HepG2 (cell line): Measurements from ENCODE around the gene TXLNA. TPM values are rescaled to one million over a fixed set of nuclear protein-coding genes. Genes with fewer than 3 reads are reported as not detected.

Experiments used
- ARID5B ChIP-seq: IDR thresholded peaks from 2 replicates; pipeline ENCODE4 v1.4.0; 2020; ENCODE audit warnings: mild to moderate bottlenecking, missing genetic modification reagents
- BHLHE40 ChIP-seq: IDR thresholded peaks from 2 replicates; pipeline ENCODE4 v1.6.1; 2011; ENCODE audit warnings: low read length, improper control_type of control experiment
- CCAR2 ChIP-seq: fragments of 200-400 bp; formaldehyde crosslinking; optimal IDR thresholded peaks from 2 replicates; pipeline ENCODE3; 2018; ENCODE audit warnings: low read depth, mild to moderate bottlenecking, low read length, moderate library complexity
- DR1 ChIP-seq: sonication (generic); formaldehyde crosslinking; IDR thresholded peaks from 2 replicates; pipeline ENCODE4 v1.8.0; 2021; ENCODE audit warnings: mild to moderate bottlenecking, missing genetic modification reagents, inconsistent platforms
- E2F5 ChIP-seq: sonication (generic); formaldehyde crosslinking; conservative IDR thresholded peaks from 2 replicates; pipeline ENCODE4 v1.4.0; 2020; ENCODE audit warnings: missing genetic modification reagents
- EHMT2 ChIP-seq: fragments of 200-600 bp; sonication (generic); IDR thresholded peaks from 2 replicates; pipeline ENCODE4 v1.7.0; 2017; ENCODE audit warnings: antibody characterized with exemption, low read depth, low read length, borderline replicate concordance
- FOXA1 ChIP-seq, 2 experiments: fragments of 450-650 bp in 1 of 2; sonication (generic) in 1 of 2; formaldehyde crosslinking in 1 of 2; IDR thresholded peaks; 2 replicates each; pipeline versions ENCODE4 v1.4.0 to v1.6.1; 2016 to 2020; ENCODE audit warnings: missing genetic modification reagents in 1 of 2
- GTF2F1 ChIP-seq: fragments of 150-350 bp; IDR thresholded peaks from 2 replicates; pipeline ENCODE4 v1.6.1; 2014; ENCODE audit warnings: low read length
- HMG20A ChIP-seq: IDR thresholded peaks from 2 replicates; pipeline ENCODE4 v1.6.1; 2016; ENCODE audit warnings: borderline replicate concordance
- HNF4A ChIP-seq: sonication (generic); formaldehyde crosslinking; IDR thresholded peaks from 2 replicates; pipeline ENCODE4 v1.4.0; 2020; ENCODE audit warnings: missing genetic modification reagents
- HOXA9 ChIP-seq: sonication (generic); formaldehyde crosslinking; IDR thresholded peaks from 2 replicates; pipeline ENCODE4 v1.8.1; 2022; ENCODE audit warnings: missing genetic modification reagents, mild to moderate bottlenecking, moderate library complexity, borderline replicate concordance
- NCOA1 ChIP-seq: sonication (generic); formaldehyde crosslinking; IDR thresholded peaks from 2 replicates; pipeline ENCODE4 v1.9.0; 2021; ENCODE audit warnings: missing genetic modification reagents
- PAWR ChIP-seq: sonication (generic); formaldehyde crosslinking; IDR thresholded peaks from 2 replicates; pipeline ENCODE4 v1.4.0; 2020; ENCODE audit warnings: missing genetic modification reagents, mild to moderate bottlenecking, borderline replicate concordance
- PITX1 ChIP-seq: sonication (generic); formaldehyde crosslinking; IDR thresholded peaks from 2 replicates; pipeline ENCODE4 v1.5.1; 2020; ENCODE audit warnings: mild to moderate bottlenecking, missing genetic modification reagents
- SUZ12 ChIP-seq: fragments of 150-350 bp; IDR thresholded peaks from 2 replicates; pipeline ENCODE4 v1.6.1; 2014; ENCODE audit warnings: low read depth, low read length
- TRIM24 ChIP-seq: sonication (generic); formaldehyde crosslinking; IDR thresholded peaks from 2 replicates; pipeline ENCODE4 v1.8.0; 2022; ENCODE audit warnings: mild to moderate bottlenecking, missing genetic modification reagents
- ZNF501 ChIP-seq: sonication (generic); formaldehyde crosslinking; IDR thresholded peaks from 2 replicates; pipeline ENCODE4 v1.5.1; 2020; ENCODE audit warnings: mild to moderate bottlenecking, moderate library complexity, missing genetic modification reagents
- ZNF704 ChIP-seq: sonication (generic); formaldehyde crosslinking; IDR thresholded peaks from 2 replicates; pipeline ENCODE4 v1.8.1; 2023; ENCODE audit warnings: mild to moderate bottlenecking, inconsistent platforms, moderate library complexity, missing genetic modification reagents, borderline replicate concordance
- ZNF746 ChIP-seq: sonication (generic); formaldehyde crosslinking; IDR thresholded peaks from 2 replicates; pipeline ENCODE4 v1.8.0; 2022; ENCODE audit warnings: mild to moderate bottlenecking, missing genetic modification reagents
- polyA plus RNA-seq, 8 experiments: library from polyadenylated mRNA; depleted of rRNA in 3 of 8; stranded (reverse) in 7 of 8; unstranded in 1 of 8; fragments of >200 nt; fragmentation: Illumina TruSeq in 4 of 8; extraction: Trizol in 4 of 8; gene quantifications; 2 replicates each; pipeline versions ENCODE4 v1.2.1 to v1.2.3, GENCODE V29; 2011 to 2016; ENCODE audit warnings: low read depth in 4 of 8, missing spikeins in 1 of 8, mixed read lengths in 1 of 8; ENCODE audit not compliant: insufficient read depth in 1 of 8
- total RNA-seq, 5 experiments: library from RNA; depleted of rRNA; stranded (reverse); fragments of >200 nt; fragmentation: Illumina TruSeq; extraction: Trizol; gene quantifications; 2 replicates each; pipeline ENCODE4 v1.2.3, GENCODE V29; 2016; ENCODE audit warnings: low read depth in 1 of 5
- TF ChIP-seq, protein P1 (sequence below): sonication (generic); formaldehyde crosslinking; IDR thresholded peaks from 2 replicates; pipeline ENCODE4 v1.9.0; 2021; ENCODE audit warnings: missing genetic modification reagents, mild to moderate bottlenecking, borderline replicate concordance

The TXLNA gene
- total and polyA plus RNA-seq, 2 of the 13 experiments (the other 11 are each of a cell fraction or from before 2014, with no cell fraction given): 29.6 to 67.8 TPM

GRCh38 chr1:32179443-32180185 is at the start of gene TXLNA (continued):
- peak; percentile 35; the same call in 1 of the 2 replicates for TF ChIP-seq ARID5B (CRISPR knock-in tag)
- no peak for TF ChIP-seq FOXA1 (IDR thresholded peaks at IDR 0.05)
- TF ChIP-seq FOXA1 (CRISPR knock-in tag; IDR thresholded peaks at IDR 0.05): no peak
- TF ChIP-seq ZNF746 (CRISPR knock-in tag): peak; percentile 89
- no peak for TF ChIP-seq ZNF501 (CRISPR knock-in tag)
- TF ChIP-seq SUZ12: peak; percentile 29
- peak; percentile 66; the same call in 1 of the 2 replicates for TF ChIP-seq ZNF704 (CRISPR knock-in tag)
- TF ChIP-seq HOXA9 (CRISPR knock-in tag): peak; percentile 96
- no peak for TF ChIP-seq E2F5 (CRISPR knock-in tag)
- no peak; the same call in 1 of the 2 replicates for TF ChIP-seq HNF4A (CRISPR knock-in tag)
- no peak for TF ChIP-seq GTF2F1
- TF ChIP-seq HMG20A (CRISPR knock-in tag): no peak
- no peak; the same call in 1 of the 2 replicates for TF ChIP-seq NCOA1 (CRISPR knock-in tag)
- no peak for TF ChIP-seq PITX1 (CRISPR knock-in tag)
- TF ChIP-seq, protein P1, sequence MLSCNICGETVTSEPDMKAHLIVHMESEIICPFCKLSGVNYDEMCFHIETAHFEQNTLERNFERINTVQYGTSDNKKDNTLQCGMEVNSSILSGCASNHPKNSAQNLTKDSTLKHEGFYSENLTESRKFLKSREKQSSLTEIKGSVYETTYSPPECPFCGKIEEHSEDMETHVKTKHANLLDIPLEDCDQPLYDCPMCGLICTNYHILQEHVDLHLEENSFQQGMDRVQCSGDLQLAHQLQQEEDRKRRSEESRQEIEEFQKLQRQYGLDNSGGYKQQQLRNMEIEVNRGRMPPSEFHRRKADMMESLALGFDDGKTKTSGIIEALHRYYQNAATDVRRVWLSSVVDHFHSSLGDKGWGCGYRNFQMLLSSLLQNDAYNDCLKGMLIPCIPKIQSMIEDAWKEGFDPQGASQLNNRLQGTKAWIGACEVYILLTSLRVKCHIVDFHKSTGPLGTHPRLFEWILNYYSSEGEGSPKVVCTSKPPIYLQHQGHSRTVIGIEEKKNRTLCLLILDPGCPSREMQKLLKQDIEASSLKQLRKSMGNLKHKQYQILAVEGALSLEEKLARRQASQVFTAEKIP: no peak
- TF ChIP-seq PAWR: no peak
- TF ChIP-seq CCAR2: no peak
- TF ChIP-seq EHMT2: no peak
- TF ChIP-seq TRIM24 (CRISPR knock-in tag): no peak
- peak; percentile 68 for TF ChIP-seq DR1 (CRISPR knock-in tag)
- no peak for TF ChIP-seq BHLHE40
